C4-2B (cell line): ENCODE data around the gene CIAO2B.

Source experiments
- ZFX ChIP-seq: fragments of 450-650 bp; IDR thresholded peaks from 2 replicates; pipeline ENCODE4 v1.6.1; 2017
- TF ChIP-seq, protein P1 (sequence below): fragments of 450-650 bp; conservative IDR thresholded peaks from 2 replicates; pipeline ENCODE4 v1.5.1; 2017; ENCODE audit warnings: mild to moderate bottlenecking

DNA sequence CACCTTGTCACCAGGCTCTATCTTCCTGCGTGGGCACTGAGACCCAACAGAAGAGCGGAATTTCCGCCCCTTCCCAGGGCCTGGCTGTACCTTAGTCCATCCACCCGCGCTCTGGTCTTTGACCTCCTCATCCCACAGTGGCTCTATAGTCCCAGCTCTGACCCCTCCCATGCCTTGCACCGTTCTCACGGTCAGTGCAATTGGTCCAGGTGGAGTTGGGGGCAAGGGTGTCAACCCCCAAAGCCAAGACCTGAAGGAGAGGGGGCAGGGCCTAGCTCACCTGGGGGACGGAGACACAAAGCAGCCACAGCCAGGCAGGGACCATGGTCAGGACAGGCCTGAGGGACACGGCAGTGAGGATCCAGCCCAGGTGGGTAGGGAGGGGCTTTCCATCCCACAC lies 16.5 kb downstream of the CIAO2B start:
- no peak for TF ChIP-seq ZFX
- TF ChIP-seq, protein P1, sequence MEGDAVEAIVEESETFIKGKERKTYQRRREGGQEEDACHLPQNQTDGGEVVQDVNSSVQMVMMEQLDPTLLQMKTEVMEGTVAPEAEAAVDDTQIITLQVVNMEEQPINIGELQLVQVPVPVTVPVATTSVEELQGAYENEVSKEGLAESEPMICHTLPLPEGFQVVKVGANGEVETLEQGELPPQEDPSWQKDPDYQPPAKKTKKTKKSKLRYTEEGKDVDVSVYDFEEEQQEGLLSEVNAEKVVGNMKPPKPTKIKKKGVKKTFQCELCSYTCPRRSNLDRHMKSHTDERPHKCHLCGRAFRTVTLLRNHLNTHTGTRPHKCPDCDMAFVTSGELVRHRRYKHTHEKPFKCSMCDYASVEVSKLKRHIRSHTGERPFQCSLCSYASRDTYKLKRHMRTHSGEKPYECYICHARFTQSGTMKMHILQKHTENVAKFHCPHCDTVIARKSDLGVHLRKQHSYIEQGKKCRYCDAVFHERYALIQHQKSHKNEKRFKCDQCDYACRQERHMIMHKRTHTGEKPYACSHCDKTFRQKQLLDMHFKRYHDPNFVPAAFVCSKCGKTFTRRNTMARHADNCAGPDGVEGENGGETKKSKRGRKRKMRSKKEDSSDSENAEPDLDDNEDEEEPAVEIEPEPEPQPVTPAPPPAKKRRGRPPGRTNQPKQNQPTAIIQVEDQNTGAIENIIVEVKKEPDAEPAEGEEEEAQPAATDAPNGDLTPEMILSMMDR, result no peak
